Hepatocyte (in vitro differentiated cells): ENCODE data around the gene TMEM86B.

Source experiments
- EZH2 ChIP-seq: fragments of 200-600 bp; sonication (generic); IDR thresholded peaks from 2 replicates; pipeline ENCODE4 v1.6.1; 2016; ENCODE audit warnings: antibody characterized with exemption, mild to moderate bottlenecking, borderline replicate concordance
- TF ChIP-seq, protein P1 (sequence below): fragments of 200-600 bp; sonication (generic); IDR thresholded peaks from 2 replicates; pipeline ENCODE4 v1.5.1; 2016; ENCODE audit warnings: antibody characterized with exemption, mild to moderate bottlenecking; ENCODE audit not compliant: poor library complexity

DNA sequence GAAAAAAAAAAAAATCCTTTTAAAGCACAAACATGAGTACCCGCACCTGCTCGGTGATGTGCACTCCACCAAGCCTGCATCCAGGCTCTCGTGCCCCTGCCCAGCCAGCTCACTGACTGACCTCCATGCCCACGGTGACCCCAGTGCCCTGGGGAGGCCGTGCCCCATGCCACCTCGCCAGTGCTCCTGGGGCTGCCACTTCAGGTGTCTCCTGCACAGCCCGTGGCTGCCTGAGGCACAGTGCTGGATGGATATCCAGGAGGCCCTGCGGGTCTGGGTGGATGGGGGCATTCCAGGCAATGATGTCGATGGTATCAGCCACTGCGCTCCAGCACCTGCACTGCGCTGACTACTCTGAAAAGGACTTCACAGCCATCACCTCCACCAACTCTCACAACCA is 21.3 kb upstream of the TMEM86B start:
- TF ChIP-seq, protein P1, sequence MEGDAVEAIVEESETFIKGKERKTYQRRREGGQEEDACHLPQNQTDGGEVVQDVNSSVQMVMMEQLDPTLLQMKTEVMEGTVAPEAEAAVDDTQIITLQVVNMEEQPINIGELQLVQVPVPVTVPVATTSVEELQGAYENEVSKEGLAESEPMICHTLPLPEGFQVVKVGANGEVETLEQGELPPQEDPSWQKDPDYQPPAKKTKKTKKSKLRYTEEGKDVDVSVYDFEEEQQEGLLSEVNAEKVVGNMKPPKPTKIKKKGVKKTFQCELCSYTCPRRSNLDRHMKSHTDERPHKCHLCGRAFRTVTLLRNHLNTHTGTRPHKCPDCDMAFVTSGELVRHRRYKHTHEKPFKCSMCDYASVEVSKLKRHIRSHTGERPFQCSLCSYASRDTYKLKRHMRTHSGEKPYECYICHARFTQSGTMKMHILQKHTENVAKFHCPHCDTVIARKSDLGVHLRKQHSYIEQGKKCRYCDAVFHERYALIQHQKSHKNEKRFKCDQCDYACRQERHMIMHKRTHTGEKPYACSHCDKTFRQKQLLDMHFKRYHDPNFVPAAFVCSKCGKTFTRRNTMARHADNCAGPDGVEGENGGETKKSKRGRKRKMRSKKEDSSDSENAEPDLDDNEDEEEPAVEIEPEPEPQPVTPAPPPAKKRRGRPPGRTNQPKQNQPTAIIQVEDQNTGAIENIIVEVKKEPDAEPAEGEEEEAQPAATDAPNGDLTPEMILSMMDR: no peak
- no peak for TF ChIP-seq EZH2
